OCI-LY1 (cell line): Measurements from ENCODE around the gene CCDC57.

Experiments
- EZH2 ChIP-seq: fragments of 200-600 bp; sonication (generic), shearing (Covaris generic); IDR thresholded peaks from 2 replicates; pipeline ENCODE4 v1.8.0; 2017; ENCODE audit warnings: borderline replicate concordance, mixed run types, mild to moderate bottlenecking, antibody characterized with exemption, low read length, moderate library complexity, mixed read lengths
- TF ChIP-seq, protein P1 (sequence below): fragments of 200-600 bp; sonication (generic), shearing (Covaris generic); IDR thresholded peaks from 2 replicates; pipeline ENCODE4 v1.5.1; 2017; ENCODE audit warnings: mild to moderate bottlenecking, antibody characterized with exemption, low read length, moderate library complexity, mixed read lengths

- TF ChIP-seq, protein P1, sequence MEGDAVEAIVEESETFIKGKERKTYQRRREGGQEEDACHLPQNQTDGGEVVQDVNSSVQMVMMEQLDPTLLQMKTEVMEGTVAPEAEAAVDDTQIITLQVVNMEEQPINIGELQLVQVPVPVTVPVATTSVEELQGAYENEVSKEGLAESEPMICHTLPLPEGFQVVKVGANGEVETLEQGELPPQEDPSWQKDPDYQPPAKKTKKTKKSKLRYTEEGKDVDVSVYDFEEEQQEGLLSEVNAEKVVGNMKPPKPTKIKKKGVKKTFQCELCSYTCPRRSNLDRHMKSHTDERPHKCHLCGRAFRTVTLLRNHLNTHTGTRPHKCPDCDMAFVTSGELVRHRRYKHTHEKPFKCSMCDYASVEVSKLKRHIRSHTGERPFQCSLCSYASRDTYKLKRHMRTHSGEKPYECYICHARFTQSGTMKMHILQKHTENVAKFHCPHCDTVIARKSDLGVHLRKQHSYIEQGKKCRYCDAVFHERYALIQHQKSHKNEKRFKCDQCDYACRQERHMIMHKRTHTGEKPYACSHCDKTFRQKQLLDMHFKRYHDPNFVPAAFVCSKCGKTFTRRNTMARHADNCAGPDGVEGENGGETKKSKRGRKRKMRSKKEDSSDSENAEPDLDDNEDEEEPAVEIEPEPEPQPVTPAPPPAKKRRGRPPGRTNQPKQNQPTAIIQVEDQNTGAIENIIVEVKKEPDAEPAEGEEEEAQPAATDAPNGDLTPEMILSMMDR = no peak
- no peak for TF ChIP-seq EZH2
Observed at GRCh38 chr17:82053556-82054263, 158.9 kb downstream of the CCDC57 start.
